NCI-H1105 (cell line): ENCODE data around the gene ADAMTS17.

Source experiments
- DNase-seq: peaks from one replicate; lab custom pipeline; 2025; lab: John Stamatoyannopoulos, UW

Gene ADAMTS17, protein sequence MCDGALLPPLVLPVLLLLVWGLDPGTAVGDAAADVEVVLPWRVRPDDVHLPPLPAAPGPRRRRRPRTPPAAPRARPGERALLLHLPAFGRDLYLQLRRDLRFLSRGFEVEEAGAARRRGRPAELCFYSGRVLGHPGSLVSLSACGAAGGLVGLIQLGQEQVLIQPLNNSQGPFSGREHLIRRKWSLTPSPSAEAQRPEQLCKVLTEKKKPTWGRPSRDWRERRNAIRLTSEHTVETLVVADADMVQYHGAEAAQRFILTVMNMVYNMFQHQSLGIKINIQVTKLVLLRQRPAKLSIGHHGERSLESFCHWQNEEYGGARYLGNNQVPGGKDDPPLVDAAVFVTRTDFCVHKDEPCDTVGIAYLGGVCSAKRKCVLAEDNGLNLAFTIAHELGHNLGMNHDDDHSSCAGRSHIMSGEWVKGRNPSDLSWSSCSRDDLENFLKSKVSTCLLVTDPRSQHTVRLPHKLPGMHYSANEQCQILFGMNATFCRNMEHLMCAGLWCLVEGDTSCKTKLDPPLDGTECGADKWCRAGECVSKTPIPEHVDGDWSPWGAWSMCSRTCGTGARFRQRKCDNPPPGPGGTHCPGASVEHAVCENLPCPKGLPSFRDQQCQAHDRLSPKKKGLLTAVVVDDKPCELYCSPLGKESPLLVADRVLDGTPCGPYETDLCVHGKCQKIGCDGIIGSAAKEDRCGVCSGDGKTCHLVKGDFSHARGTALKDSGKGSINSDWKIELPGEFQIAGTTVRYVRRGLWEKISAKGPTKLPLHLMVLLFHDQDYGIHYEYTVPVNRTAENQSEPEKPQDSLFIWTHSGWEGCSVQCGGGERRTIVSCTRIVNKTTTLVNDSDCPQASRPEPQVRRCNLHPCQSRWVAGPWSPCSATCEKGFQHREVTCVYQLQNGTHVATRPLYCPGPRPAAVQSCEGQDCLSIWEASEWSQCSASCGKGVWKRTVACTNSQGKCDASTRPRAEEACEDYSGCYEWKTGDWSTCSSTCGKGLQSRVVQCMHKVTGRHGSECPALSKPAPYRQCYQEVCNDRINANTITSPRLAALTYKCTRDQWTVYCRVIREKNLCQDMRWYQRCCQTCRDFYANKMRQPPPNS

DNA sequence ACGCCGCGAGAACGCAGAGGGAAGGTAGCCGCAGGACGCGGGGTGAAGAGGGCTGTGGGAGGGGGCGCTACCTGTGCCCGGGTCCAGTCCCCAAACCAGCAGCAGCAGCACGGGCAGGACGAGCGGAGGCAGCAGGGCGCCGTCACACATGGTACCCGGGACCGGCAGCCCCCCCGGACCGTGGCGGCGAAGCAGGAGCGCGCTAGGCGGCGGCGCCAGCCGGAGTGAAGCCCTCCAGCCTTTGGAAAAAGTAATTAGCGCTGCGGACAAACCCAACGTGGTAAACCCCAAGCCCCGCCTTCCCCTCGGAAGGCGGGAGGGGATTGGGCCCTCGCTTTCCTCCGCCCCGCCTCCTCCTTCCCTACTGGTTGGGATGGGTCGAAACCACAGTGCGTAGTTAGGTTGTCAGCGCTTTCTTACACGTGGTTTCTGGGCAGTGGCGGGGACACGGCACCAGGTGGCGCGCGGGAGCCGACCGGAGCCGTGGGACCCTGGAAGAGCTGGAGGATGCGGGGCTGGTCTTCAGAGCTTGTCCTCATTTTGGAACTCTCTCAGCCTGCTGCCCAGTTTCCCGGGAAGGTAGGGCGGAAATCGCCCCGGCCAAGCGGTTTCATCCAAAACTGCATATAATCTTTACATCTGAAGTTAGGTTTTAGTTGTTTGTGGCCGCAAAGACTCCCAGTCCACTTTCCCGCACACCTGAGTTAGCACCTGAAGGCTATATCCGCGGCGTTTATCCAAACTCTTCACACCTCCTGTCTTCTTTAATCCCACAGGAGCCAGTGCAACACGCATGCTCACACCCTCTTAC lies at the start of gene ADAMTS17:
Gene ADAMTS17, minus strand, starts transcription at position 226 of the 811 bp plus-strand sequence. Its CDS starts 76 bp downstream, at position 150.
- peak; percentile 93 for DNase-seq

DNA sequence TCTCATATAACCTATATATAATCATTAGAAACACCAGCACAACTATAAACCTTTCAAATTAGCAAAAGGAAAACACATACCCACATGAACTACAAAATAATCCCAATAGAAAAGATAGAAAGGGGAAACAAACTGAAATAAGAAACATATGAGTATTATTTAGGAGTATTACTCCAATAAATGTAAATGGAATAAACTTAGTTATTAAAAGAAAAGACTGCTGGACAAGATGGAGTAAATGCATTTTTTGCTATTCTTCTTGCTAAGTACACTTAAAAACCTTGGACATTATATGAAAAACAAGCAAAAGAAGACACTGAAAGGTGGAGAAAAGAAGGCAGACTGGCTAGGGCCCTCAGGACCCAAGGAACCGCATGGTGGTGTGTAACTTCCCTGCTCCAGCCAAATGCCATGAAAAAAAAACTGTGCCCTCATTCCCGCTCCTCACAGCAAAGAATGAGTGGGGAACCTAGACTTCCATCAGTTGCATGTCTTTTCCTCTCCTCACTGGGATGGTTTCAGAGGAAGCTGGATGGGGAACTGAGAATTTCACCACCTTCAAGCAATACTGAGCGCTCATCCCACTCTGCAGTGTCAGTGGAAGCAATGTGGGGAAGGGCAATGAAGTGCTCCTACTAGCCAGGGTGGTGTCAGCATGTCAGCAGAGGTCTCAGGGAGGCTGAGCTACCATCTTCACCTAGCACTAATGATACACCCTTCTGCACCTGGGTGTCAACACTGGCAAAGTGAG lies 43.7 kb upstream of the ADAMTS17 start:
- DNase-seq: no peak

DNA sequence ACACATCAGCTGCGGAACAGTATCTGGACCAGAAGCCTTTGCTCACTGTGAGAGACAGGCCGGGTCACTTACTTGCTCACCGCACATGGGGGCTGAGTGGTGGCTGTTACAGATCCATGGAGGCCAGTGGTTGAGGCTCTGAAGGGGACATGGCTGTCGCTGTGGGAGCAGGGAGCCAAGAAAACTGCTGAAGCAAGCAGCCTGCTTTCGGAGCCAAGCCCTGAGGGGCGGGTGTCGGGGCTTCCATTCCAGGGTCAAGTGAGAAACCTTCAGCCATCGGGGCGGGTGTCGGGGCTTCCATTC lies 42.3 kb upstream of the ADAMTS17 start:
- DNase-seq: no peak

DNA sequence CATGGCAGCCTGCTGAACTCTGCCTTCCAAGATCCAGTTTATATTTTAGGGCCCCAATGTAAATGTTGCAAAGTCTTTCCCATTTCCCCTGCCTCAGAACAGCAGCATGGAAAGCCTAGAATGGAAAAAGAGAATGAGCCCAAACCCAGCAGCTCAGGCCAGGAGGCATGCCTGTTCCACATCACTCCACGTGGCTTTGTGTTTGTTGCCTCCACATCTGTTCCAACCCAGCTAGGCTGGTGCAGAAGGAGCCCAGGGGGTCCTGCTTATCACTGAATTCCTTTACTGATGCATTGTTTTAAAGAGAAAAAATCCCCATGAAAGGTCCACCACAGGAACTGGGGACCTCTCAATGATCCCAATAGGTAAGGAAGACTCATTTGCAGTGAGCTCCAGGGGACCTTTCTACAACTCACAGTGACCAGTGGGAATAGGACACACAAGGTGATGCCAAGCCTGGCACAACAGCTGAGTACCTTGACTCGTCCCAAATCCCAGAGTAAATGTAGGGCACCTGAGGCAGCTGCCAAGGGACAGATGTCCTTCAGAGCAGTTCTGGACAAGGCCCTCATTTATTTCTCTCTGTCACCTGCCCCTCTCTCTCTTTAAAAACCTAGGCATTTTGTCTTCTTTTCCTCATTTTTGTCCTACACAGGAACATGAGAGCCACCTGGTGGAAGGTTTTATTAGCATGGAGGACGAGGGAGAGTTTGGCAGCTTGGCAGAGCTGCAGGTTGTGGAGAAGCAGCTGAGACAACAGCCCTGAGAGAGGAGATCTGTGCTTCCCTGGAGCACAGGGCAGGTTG lies 41.7 kb upstream of the ADAMTS17 start:
- no peak for DNase-seq

DNA sequence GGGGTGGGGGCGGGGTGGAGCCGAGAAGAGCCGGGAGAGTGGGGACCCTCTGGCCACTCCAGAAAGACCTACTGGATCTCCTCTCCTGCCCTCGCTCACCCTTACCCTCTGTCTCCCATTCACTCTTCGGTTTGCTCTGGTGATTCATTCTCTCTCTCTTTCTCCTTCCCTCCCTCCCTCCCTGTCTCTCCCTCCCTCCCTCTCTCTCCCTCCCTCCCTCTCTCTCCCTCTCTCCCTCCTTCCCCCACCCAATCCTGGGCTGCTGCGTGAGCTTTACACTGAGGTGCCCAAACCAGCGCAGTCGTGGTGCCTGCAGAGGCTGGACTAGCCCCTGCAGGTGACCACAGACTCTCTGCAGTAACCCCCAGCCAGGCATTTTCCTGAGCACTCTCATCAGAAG lies 32.2 kb upstream of the ADAMTS17 start:
- no peak for DNase-seq

DNA sequence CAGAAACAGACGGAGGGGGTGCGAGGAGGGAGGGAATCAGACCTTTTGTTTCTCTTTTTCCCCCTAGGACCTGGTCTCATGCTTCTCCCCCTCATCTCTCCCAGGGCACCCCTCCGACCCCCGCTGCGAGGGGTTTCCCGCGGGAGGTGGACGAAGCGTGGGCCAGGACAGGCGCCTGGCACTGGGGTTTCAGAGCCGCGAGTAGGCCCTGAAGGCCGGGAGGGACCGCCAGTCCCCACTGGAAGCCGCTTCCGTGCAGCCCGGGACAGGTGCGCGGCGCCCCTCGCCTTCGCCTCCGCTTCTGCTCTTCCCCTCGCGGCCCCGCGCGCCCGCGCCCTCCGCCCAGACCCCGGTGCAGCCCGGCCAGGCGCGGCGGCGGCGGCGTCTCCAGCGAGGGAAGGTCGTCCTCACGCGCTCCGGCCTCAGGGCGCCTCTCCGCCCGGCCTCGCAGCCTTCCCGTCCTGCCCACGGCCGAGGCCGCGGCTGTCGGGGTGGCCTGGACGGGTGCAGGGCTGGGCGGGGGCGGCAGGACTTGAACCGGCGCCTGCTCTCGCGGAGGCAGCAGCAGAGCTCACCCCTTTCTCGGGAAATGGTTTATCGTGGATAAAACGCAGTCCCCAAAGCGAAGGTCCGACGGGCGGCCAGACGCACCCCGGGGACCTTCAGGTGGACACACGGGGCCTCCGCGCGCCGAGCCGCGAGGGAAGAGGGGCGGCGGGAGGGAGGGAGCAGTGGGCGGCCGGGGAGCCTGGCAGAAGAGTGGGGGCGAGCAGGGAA lies 31.5 kb upstream of the ADAMTS17 start:
- no peak for DNase-seq

DNA sequence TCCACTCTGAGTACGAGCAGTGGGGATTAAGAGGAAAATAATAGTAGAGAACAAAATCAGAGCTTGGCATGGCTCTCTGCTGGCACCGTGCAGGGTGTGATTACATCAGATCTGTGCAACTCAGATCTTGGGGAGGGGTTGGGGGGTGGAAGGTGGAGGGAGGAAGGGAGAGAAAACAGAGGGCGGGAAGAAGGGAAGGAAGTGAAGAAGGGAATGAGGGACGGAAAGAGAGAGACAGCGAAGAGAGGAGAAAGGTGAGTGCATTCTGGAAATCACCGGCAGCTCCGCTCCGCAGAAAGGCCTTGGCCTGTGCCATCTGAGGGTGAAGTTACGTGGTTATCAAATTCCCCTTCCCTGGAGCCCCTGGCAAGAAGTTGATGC lies 31.0 kb upstream of the ADAMTS17 start:
- no peak for DNase-seq

DNA sequence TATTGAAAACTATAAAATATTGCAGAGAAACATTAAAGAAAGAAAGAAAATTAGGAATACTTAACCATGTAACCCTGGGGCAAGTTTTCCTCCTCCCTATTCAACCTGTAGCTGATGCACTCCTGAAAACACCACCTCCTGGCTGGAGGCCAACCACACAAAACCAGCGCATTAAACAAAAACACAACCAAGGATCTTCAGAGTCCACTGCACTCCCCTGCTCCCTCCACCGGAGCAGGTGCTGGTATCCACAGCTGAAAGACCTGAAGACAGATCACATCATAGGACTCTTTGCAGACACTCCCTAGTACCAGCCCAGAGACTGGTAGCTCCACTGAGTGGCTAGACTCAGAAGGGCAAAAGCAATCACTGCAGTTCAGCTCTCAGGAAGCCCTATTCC lies 13.6 kb upstream of the ADAMTS17 start:
- DNase-seq: no peak

DNA sequence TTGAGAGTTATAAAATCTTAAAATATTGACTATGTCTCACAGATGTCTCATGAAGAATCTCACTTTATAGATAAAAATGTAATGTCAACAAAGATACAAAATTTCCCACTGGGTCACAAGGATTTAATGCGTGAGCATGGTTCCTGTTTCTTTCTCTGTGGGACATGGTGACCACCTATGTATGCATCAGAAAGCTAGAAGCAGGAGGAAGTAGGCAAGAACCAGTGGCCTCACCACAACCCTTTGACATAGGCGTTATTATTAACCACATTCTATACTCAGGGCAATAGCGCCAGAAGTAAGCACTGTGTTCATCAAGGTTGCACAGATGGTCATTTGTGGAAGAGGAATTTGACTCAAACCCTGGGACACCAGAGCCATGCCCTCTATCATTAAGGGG lies 11.7 kb upstream of the ADAMTS17 start:
- DNase-seq: no peak

DNA sequence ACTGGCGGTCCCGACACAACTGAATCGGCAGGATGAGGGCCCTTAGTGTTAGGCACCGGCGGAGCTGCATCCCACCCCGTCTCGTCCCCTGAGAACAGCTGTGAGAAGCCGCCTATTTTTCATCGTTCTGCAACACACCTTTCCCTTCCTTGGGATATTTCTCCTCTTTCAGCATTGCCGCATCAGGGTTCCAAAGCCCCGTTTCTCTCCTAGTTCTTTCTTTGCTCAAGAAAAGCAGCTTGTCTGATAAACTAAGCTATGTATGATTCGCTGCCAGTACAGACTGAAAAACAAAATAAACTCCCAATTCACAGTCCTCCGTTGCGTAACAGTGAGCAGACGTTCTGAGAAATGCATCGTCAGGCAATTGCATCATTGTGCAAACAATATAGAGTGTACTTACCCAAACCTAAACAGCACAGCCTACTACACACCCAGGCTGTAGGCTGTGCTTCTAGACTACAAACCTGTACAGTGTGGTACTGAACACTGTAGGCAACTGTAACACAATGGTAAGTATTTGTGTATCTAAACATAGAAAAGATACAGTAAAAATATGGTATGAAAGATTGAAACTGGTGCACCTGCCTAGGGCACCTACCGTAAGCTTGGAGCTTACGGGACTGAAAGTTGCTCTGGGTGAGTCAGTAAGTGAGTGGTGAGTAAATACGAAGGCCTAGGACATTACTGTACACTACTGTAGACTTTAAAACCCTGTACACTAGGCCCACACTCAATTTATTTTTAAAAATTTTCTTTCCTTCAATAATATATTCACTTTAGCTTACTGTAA lies 8.9 kb upstream of the ADAMTS17 start:
- no peak for DNase-seq

DNA sequence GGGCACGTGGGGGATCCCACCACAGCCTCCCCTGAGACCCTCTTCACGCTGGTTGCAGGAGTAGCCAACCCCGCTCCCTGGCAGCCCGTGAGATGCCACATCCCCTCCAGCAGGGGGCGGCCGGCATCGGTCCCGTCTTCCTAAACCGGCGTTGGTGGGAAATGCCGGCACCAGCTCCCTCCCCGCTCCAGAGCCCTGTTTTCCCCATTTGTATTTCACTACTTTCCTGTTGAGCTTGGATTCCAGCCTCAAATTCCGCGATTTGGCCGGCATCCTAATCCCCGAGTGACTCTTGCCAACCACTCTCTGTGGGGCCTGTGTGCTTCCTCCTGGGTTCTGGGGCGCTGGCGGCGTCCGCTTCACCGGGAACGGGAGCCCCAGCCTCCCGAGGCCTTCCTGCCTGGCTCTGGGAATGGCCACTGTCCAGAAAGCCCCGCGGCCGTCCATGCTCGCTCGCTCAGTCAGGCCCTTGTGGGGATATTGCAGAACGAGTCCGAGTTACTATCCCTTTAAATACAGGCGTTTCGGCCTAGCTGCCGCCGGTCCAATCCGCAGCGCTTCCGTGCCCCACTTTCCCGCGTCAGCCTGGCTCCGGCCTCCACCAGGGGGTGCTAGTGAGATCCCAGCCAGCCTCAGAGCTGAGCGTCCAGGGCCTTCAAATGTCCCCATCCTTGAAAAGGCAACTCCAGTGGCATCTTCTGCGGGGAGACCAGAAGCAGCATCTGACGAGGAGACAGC lies 8.1 kb upstream of the ADAMTS17 start:
- peak; percentile 76 for DNase-seq

DNA sequence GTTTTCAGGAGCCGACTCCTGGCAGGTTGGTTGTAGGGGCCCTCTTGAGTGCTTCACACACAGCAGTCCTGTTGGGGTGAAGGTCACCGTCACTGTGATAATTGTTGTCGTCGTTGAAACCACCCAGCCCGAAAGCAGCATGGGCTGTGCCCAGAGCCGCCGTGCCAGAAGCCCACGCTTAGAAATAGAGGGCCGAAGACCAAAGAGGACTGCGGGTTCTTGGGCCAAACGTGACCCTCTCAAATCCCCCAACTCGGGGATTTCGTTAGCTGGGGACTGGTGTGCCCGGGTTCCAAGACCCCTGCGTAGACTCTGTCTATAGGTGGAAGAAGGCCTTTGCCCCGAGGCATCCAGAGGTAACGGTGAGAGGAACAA lies 7.5 kb upstream of the ADAMTS17 start:
- no peak for DNase-seq

DNA sequence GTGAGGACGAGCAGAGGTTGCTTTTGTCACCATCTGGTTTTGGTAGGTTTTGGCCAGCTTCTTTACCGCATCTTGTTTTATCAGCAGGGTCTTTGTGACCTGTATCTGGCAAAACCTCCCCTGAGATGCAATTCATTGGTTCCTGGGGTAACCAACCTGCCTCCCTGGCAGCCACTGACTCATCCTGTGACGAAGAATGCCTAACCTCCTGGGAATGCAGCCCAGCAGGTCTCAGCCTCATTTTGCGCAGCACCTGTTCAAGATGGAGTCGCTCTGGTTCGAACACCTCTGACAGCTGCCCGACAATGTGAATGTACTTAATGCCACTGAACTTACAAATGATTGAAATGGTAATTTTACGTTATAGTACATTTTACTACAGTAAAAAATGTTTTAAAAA lies 6.8 kb upstream of the ADAMTS17 start:
- DNase-seq: no peak

DNA sequence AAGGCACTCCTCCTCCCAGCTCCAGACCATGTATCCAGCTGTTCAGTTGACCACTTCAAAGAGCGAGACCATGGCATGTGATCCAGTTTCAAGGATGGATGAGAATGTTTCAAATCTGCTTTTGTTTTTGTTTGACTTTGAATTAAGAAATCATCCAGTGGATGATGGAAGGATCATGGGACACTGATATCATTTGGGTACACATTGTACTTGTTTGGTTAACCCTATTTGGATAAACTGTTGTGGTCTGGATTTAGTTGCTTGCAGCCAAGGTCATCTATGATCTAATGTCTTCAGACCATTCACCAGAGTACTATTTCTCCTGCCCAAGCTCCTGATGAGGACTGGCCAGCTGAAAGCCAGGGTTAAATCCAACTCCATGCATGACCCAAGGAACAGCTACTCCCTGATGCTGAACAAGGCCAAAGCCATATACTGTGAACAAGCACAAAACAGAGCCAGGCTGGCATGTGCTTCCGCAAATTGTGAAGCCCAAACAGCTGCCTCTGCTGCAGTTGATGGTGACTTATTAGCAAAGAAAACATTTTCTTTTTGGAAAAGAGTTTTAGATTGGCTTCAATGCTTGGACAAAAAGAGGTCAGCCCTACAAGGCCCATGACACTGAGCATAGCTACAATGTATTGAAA lies 5.2 kb upstream of the ADAMTS17 start:
- DNase-seq: no peak

DNA sequence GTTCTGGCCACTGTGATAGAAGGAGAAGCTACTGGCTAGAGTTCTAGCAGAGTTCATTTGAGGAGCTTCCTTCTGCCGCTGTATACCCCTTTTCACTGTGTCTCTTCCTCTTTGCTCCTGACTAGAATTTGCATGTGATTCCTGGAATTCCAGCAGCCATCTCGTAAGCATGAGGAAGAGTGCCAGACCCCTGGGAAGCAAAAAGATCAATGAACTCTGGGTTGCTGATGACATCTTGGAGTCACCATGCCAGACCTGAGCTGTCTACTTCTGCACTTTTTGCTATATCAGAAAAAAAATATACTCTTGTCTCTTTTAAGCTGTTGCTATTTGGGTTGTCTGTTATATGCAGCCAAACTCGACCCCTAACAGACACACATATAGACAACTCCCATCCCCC lies 3.7 kb upstream of the ADAMTS17 start:
- DNase-seq: no peak

DNA sequence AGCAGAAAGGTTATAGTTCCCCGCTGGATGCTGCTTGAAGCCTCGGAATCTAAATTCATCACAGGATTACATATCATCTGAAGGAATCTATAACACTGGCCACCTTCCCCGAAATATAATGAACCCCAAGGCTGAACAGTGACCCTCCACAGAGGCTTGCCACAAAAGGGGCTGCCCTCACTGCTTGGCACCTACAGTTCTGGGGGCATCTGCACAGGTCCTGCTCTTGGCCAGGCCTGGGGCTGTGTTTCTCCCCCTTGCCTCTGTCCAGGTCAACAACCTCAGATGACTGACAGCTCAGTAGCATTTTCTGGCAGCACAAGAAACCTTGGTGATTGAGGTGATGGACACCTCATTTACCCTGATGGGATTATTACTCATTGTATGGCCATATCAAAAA lies 1.5 kb upstream of the ADAMTS17 start:
- DNase-seq: no peak

DNA sequence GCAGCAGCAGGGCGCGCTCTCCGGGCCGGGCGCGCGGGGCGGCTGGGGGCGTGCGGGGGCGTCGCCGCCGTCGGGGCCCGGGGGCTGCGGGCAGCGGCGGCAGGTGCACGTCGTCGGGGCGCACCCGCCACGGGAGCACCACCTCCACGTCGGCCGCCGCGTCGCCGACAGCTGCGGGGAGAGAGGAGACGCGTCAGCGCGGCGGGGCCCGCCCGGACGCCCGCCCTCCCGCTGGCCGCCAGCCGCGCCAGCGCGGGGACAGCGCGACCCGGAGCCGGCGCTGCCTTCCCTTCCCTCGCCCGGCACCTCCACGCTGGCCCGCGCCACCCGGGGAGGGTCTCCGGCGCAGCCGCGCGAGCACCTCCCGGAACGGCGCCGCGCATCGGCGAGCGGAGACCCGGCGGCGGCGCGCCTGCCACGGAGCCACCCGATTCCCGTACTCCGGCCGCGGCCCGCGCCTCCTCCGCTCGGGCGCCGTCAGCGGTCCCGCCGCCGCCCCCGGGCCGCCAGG lies 481 bp downstream of the ADAMTS17 start:
- peak; percentile 49 for DNase-seq
